Pericardium fibroblast (primary cell): ENCODE results near the gene LPAR5. TPM values are rescaled to one million over a fixed set of nuclear protein-coding genes. Genes with fewer than 3 reads are reported as not detected.

ENCODE experiments used
- total RNA-seq: library from RNA; depleted of rRNA; stranded (reverse); fragments of >200 nt; gene quantifications from 2 replicates; pipeline ENCODE4 v1.2.3, GENCODE V29; 2015

Gene LPAR5
- total RNA-seq: 3.6 TPM in 1 of 2 replicates, not detected in the other

GRCh38 chr12:6635856-6636531 is at the start of gene LPAR5:
LPAR5 (minus strand) TSS chr12:6635959; CDS start chr12:6621248, 14,711 bp downstream.

GRCh38 chr12:6662906-6663742 is 27.4 kb upstream of the LPAR5 start, which contains the start of gene ING4:
ING4 (minus strand) TSS chr12:6663119; CDS start chr12:6663101, 18 bp downstream.

GRCh38 chr12:6647083-6647604 is 11.4 kb upstream of the LPAR5 start, which contains the start of gene ACRBP:
ACRBP (minus strand) TSS chr12:6647432; CDS start chr12:6647366, 66 bp downstream.

Other genes with a start within 250 kb of the LPAR5 start
- gene CD27, start 191.0 kb downstream of the LPAR5 start, total RNA-seq: not detected in 2 replicates
- 7.9 and 10.9 TPM in 2 replicates for gene TAPBPL, start 183.9 kb downstream of the LPAR5 start, total RNA-seq
- 5.2 and 5.3 TPM in 2 replicates for gene VAMP1, start 165.3 kb downstream of the LPAR5 start, total RNA-seq
- 59.2 and 137 TPM in 2 replicates for gene MRPL51, start 142.7 kb downstream of the LPAR5 start, total RNA-seq
- gene NCAPD2, start 141.9 kb downstream of the LPAR5 start, total RNA-seq: 15.5 and 31.8 TPM in 2 replicates
- gene GAPDH, start 101.4 kb downstream of the LPAR5 start, total RNA-seq: 5,873 and 7,738 TPM in 2 replicates
- gene IFFO1, start 79.9 kb downstream of the LPAR5 start, total RNA-seq: 24.4 and 24.7 TPM in 2 replicates
- 11.5 and 24.2 TPM in 2 replicates for gene NOP2, start 67.7 kb downstream of the LPAR5 start, total RNA-seq
- 180 and 220 TPM in 2 replicates for gene CHD4, start 28.6 kb downstream of the LPAR5 start, total RNA-seq
- 0.43 TPM in 1 of 2 replicates, not detected in the other for gene ACRBP, start 11.5 kb upstream of the LPAR5 start, total RNA-seq
- 19.6 and 33.0 TPM in 2 replicates for gene ING4, start 27.2 kb upstream of the LPAR5 start, total RNA-seq
- gene ZNF384, start 53.4 kb upstream of the LPAR5 start, total RNA-seq: 23.9 and 24.4 TPM in 2 replicates
- gene PIANP, start 64.9 kb upstream of the LPAR5 start, total RNA-seq: 0.12 TPM in 1 of 2 replicates, not detected in the other
- gene COPS7A, start 88.1 kb upstream of the LPAR5 start, total RNA-seq: 83.1 and 88.8 TPM in 2 replicates
- gene MLF2, start 117.2 kb upstream of the LPAR5 start, total RNA-seq: 178 and 186 TPM in 2 replicates
- gene PTMS, start 130.4 kb upstream of the LPAR5 start, total RNA-seq: 212 and 239 TPM in 2 replicates
- 0.43 TPM in 1 of 2 replicates, not detected in the other for gene LAG3, start 136.6 kb upstream of the LPAR5 start, total RNA-seq
- gene CD4, start 153.6 kb upstream of the LPAR5 start, total RNA-seq: 0.35 and 0.60 TPM in 2 replicates
- gene GPR162, start 185.9 kb upstream of the LPAR5 start, total RNA-seq: 3.7 and 5.6 TPM in 2 replicates
- gene P3H3, start 192.4 kb upstream of the LPAR5 start, total RNA-seq: 43.3 and 62.4 TPM in 2 replicates
- 0.35 and 1.1 TPM in 2 replicates for gene GNB3, start 205.0 kb upstream of the LPAR5 start, total RNA-seq
- 1.0 and 2.6 TPM in 2 replicates for gene CDCA3, start 215.3 kb upstream of the LPAR5 start, total RNA-seq
- 39.8 and 51.8 TPM in 2 replicates for gene USP5, start 216.2 kb upstream of the LPAR5 start, total RNA-seq
- 799 and 1,433 TPM in 2 replicates for gene TPI1, start 231.6 kb upstream of the LPAR5 start, total RNA-seq
- 5.5 and 12.3 TPM in 2 replicates for gene SPSB2, start 237.3 kb upstream of the LPAR5 start, total RNA-seq